Peyer's patch (tissue), 4 donors: ENCODE data around the gene TMEM202.

Source experiments
- CTCF ChIP-seq, 6 experiments: fragments of 450-650 bp in 4 of 6; fragments of 200-600 bp in 2 of 6; sonication (generic) in 1 of 6; IDR thresholded peaks; one replicate each; pipeline ENCODE4 v1.5.1; 2017 to 2019; ENCODE audit warnings: antibody characterized with exemption in 6 of 6, mild to moderate bottlenecking in 3 of 6, moderate library complexity in 1 of 6
- POLR2A ChIP-seq, 2 donors: fragments of 450-650 bp; IDR thresholded peaks; one replicate each; pipeline ENCODE4 v1.5.1; 2017; ENCODE audit warnings: antibody characterized with exemption in 2 of 2, mild to moderate bottlenecking in 2 of 2, moderate library complexity in 2 of 2

GRCh38 chr15:72377331-72377730 is 20.8 kb upstream of the TMEM202 start:
- no peak for TF ChIP-seq CTCF (IDR thresholded peaks at IDR 0.05)
- TF ChIP-seq POLR2A (IDR thresholded peaks at IDR 0.05), result no peak
